ENCODE measurements around the gene PLP2.
"Not testable (repeated sequence)": the region's sequence is repeated elsewhere in the genome, so short reads cannot be mapped to it uniquely, and the experiment has no call there.

PLP2 gene

GRCh38 chrX:49142264-49142663, 29.4 kb upstream of the PLP2 start:
- not testable (repeated sequence) for DNase-seq; H4K20me1 ChIP-seq (ENCODE audit: insufficient read depth, low read length); H3F3A ChIP-seq (ENCODE audit: insufficient read depth, low read length); H3K4me1 ChIP-seq (ENCODE audit: low read length); H3K9ac ChIP-seq (ENCODE audit: low read length); H3K27me3 ChIP-seq (replicated peaks; ENCODE audit: insufficient read depth, low read length); H3K9me3 ChIP-seq (replicated peaks; ENCODE audit: insufficient read depth, low read length); H3K36me3 ChIP-seq (replicated peaks; ENCODE audit: insufficient read depth, low read length); H3K79me2 ChIP-seq (ENCODE audit: low read length); H3K9me2 ChIP-seq (replicated peaks; ENCODE audit: insufficient read depth, low read length); H3K4me3 ChIP-seq (ENCODE audit: low read length); H3K27ac ChIP-seq (ENCODE audit: low read length); H3K4me2 ChIP-seq (ENCODE audit: low read depth, low read length); H2AFZ ChIP-seq (ENCODE audit: low read length)
- TF ChIP-seq CTCF (IDR thresholded peaks at IDR 0.05; ENCODE audit: low read length) = 0 out of 2 replicates have a peak, but pooled peaks have one; percentile 9

- H4K20me1 ChIP-seq (ENCODE audit: insufficient read depth, low read length); DNase-seq; H3K4me1 ChIP-seq (ENCODE audit: low read length); H3K9me3 ChIP-seq (replicated peaks; ENCODE audit: insufficient read depth, low read length); H3K27ac ChIP-seq (ENCODE audit: low read length); H3K79me2 ChIP-seq (ENCODE audit: low read length); H3K4me3 ChIP-seq (ENCODE audit: low read length); H3K9ac ChIP-seq (ENCODE audit: low read length); H2AFZ ChIP-seq (ENCODE audit: low read length); H3K36me3 ChIP-seq (replicated peaks; ENCODE audit: insufficient read depth, low read length); H3F3A ChIP-seq (ENCODE audit: insufficient read depth, low read length); H3K27me3 ChIP-seq (replicated peaks; ENCODE audit: insufficient read depth, low read length); H3K4me2 ChIP-seq (ENCODE audit: low read depth, low read length); H3K9me2 ChIP-seq (replicated peaks; ENCODE audit: insufficient read depth, low read length): not testable (repeated sequence)
Observed at GRCh38 chrX:49143154-49143553, 28.5 kb upstream of the PLP2 start.

GRCh38 chrX:49147282-49147681, 24.4 kb upstream of the PLP2 start:
- Histone ChIP-seq H3K79me2 (ENCODE audit: low read length) (no peaks in the 10 kb centered on the region), H3K4me1 (ENCODE audit: low read length) (no peaks in the 10 kb centered on the region), H3K4me3 (ENCODE audit: low read length) (no peak overlapping the region), H3K27ac (ENCODE audit: low read length) (no peak overlapping the region), H3F3A (ENCODE audit: insufficient read depth, low read length) (no peaks in the 10 kb centered on the region), H3K4me2 (ENCODE audit: low read depth, low read length) (no peak overlapping the region), H3K27me3 (replicated peaks; ENCODE audit: insufficient read depth, low read length) (no peaks in the 10 kb centered on the region), H3K9ac (ENCODE audit: low read length) (no peak overlapping the region), H4K20me1 (ENCODE audit: insufficient read depth, low read length) (no peaks in the 10 kb centered on the region), H3K36me3 (replicated peaks; ENCODE audit: insufficient read depth, low read length) (no peaks in the 10 kb centered on the region), H3K9me3 (replicated peaks; ENCODE audit: insufficient read depth, low read length) (no peaks in the 10 kb centered on the region), H3K9me2 (replicated peaks; ENCODE audit: insufficient read depth, low read length) (no peaks in the 10 kb centered on the region), H2AFZ (ENCODE audit: low read length) (no peak overlapping the region)
- TF ChIP-seq EZH2phosphoT487 (IDR thresholded peaks at IDR 0.05; ENCODE audit: low read length) (no peak), CTCF (IDR thresholded peaks at IDR 0.05; ENCODE audit: low read length) (no peak), EZH2 (optimal IDR thresholded peaks at IDR 0.05; ENCODE audit: low read depth, low read length) (no peak)
- no peak for DNase-seq

- H3K27ac ChIP-seq (ENCODE audit: low read length) = no peak overlapping the region
- no peaks in the 10 kb centered on the region for H3K36me3 ChIP-seq (replicated peaks; ENCODE audit: insufficient read depth, low read length)
- H3K9ac ChIP-seq (ENCODE audit: low read length) = no peak overlapping the region
- TF ChIP-seq EZH2phosphoT487 (IDR thresholded peaks at IDR 0.05; ENCODE audit: low read length) (no peak), CTCF (IDR thresholded peaks at IDR 0.05; ENCODE audit: low read length) (no peak), EZH2 (optimal IDR thresholded peaks at IDR 0.05; ENCODE audit: low read depth, low read length) (no peak)
- H3K9me2 ChIP-seq (replicated peaks; ENCODE audit: insufficient read depth, low read length) = no peaks in the 10 kb centered on the region
- no peak overlapping the region for H3K4me2 ChIP-seq (ENCODE audit: low read depth, low read length)
- H4K20me1 ChIP-seq (ENCODE audit: insufficient read depth, low read length) = no peaks in the 10 kb centered on the region
- H3F3A ChIP-seq (ENCODE audit: insufficient read depth, low read length) = no peaks in the 10 kb centered on the region
- H3K9me3 ChIP-seq (replicated peaks; ENCODE audit: insufficient read depth, low read length) = no peaks in the 10 kb centered on the region
- no peaks in the 10 kb centered on the region for H3K27me3 ChIP-seq (replicated peaks; ENCODE audit: insufficient read depth, low read length)
- H3K4me3 ChIP-seq (ENCODE audit: low read length) = no peak overlapping the region
- no peaks in the 10 kb centered on the region for H3K79me2 ChIP-seq (ENCODE audit: low read length)
- H2AFZ ChIP-seq (ENCODE audit: low read length) = no peak overlapping the region
- no peak for DNase-seq
- H3K4me1 ChIP-seq (ENCODE audit: low read length) = no peaks in the 10 kb centered on the region
Observed at GRCh38 chrX:49147936-49148335, 23.8 kb upstream of the PLP2 start.

- not testable (repeated sequence) for H3K4me1 ChIP-seq (ENCODE audit: low read length); H3K27ac ChIP-seq (ENCODE audit: low read length); H3K9me2 ChIP-seq (replicated peaks; ENCODE audit: insufficient read depth, low read length); H3K9ac ChIP-seq (ENCODE audit: low read length); DNase-seq; H4K20me1 ChIP-seq (ENCODE audit: insufficient read depth, low read length); H3K4me2 ChIP-seq (ENCODE audit: low read depth, low read length); H2AFZ ChIP-seq (ENCODE audit: low read length); H3K79me2 ChIP-seq (ENCODE audit: low read length); H3F3A ChIP-seq (ENCODE audit: insufficient read depth, low read length); H3K27me3 ChIP-seq (replicated peaks; ENCODE audit: insufficient read depth, low read length); H3K9me3 ChIP-seq (replicated peaks; ENCODE audit: insufficient read depth, low read length); H3K4me3 ChIP-seq (ENCODE audit: low read length); H3K36me3 ChIP-seq (replicated peaks; ENCODE audit: insufficient read depth, low read length)
Observed at GRCh38 chrX:49148390-49149100, 23.2 kb upstream of the PLP2 start.

GRCh38 chrX:49149291-49149690, 22.4 kb upstream of the PLP2 start:
- H3K9ac ChIP-seq (ENCODE audit: low read length); H3K79me2 ChIP-seq (ENCODE audit: low read length); H3K4me2 ChIP-seq (ENCODE audit: low read depth, low read length): not testable (repeated sequence)

More at GRCh38 chrX:49149291-49149690, 22.4 kb upstream of the PLP2 start:
- not testable (repeated sequence) for H3F3A ChIP-seq (ENCODE audit: insufficient read depth, low read length); H3K27ac ChIP-seq (ENCODE audit: low read length); H3K9me2 ChIP-seq (replicated peaks; ENCODE audit: insufficient read depth, low read length); H2AFZ ChIP-seq (ENCODE audit: low read length); H4K20me1 ChIP-seq (ENCODE audit: insufficient read depth, low read length); H3K27me3 ChIP-seq (replicated peaks; ENCODE audit: insufficient read depth, low read length); H3K36me3 ChIP-seq (replicated peaks; ENCODE audit: insufficient read depth, low read length); H3K4me3 ChIP-seq (ENCODE audit: low read length); H3K9me3 ChIP-seq (replicated peaks; ENCODE audit: insufficient read depth, low read length); DNase-seq; H3K4me1 ChIP-seq (ENCODE audit: low read length)
